HCT116 (cell line): ENCODE measurements around the gene DNLZ. TPM values are rescaled to one million over a fixed set of nuclear protein-coding genes. Genes with fewer than 3 reads are reported as not detected.

Experiments
- ATAC-seq: fragments of 200-7000 bp; cut with Tn5 transposase; 2 replicates; pipeline ENCODE4 v1.9.1; 2020; ENCODE audit warnings: mild to moderate bottlenecking, moderate library complexity
- BruUV-seq: library from RNA; stranded (reverse); fragments of 400-500 nt; replicated peaks from 2 replicates; lab custom pipeline; 2021; lab: Mats Ljungman, UMichigan
- CTCF ChIA-PET: fragments of 300-600 bp; sonication (Branson Sonifier 250); formaldehyde crosslinking; loops from one replicate; lab custom pipeline; 2021; ENCODE audit warnings: antibody characterized with exemption; lab: Charles Lee
- POLR2A ChIA-PET: fragments of 300-600, 350-600 bp; sonication (Branson Sonifier 250); formaldehyde crosslinking; loops from one replicate; lab custom pipeline; 2021; ENCODE audit warnings: antibody characterized with exemption; lab: Charles Lee
- RAD21 ChIA-PET, 2 experiments: fragments of 300-600 bp; sonication (Branson Sonifier 250); formaldehyde crosslinking; loops; one replicate each; lab custom pipeline; 2023; ENCODE audit warnings: low total read pairs in 2 of 2; ENCODE audit not compliant: uncharacterized antibody in 2 of 2, unreplicated experiment in 2 of 2, low non-redundant PET in 1 of 2; lab: Charles Lee
- DNase-seq: peaks from one replicate; pipeline ENCODE4 v3.0.0-alpha.2; 2010; ENCODE audit warnings: low read depth, low spot score
- H2AFZ ChIP-seq: fragments of 200-600 bp; shearing (Covaris generic), sonication (generic); 2 replicates; pipeline ENCODE4 v1.6.1; 2017; ENCODE audit warnings: low read depth, mixed run types, mixed read lengths, antibody characterized with exemption, low read length; ENCODE audit not compliant: poor library complexity, severe bottlenecking
- H3K27ac ChIP-seq: 2 replicates; pipeline ENCODE4 v1.5.1; 2012; ENCODE audit warnings: low read depth, low read length
- H3K27me3 ChIP-seq: fragments of 200-600 bp; sonication (generic); 2 replicates; pipeline ENCODE4 v1.6.1; 2016; ENCODE audit warnings: mixed run types, low read length, mixed read lengths; ENCODE audit not compliant: insufficient read depth
- H3K36me3 ChIP-seq, 2 experiments: fragments of 200-500 bp in 1 of 2; fragments of 200-600 bp in 1 of 2; sonication (Bioruptor generic) in 1 of 2; sonication (generic) in 1 of 2; 2 replicates each; pipeline versions ENCODE4 v1.5.1 to v1.6.1; 2014 to 2016; ENCODE audit warnings: low read length in 2 of 2, inconsistent platforms in 1 of 2, mixed read lengths in 1 of 2, mixed run types in 1 of 2; ENCODE audit not compliant: insufficient read depth in 2 of 2, control insufficient read depth in 1 of 2
- H3K4me1 ChIP-seq, 2 experiments: fragments of 200-600 bp in 1 of 2; sonication (generic) in 1 of 2; 2 replicates each; pipeline versions ENCODE4 v1.5.1 to v1.6.1; 2012 to 2017; ENCODE audit warnings: low read length in 2 of 2, inconsistent platforms in 1 of 2, mild to moderate bottlenecking in 1 of 2, mixed read lengths in 1 of 2, mixed run types in 1 of 2, moderate library complexity in 1 of 2; ENCODE audit not compliant: insufficient read depth in 2 of 2, control insufficient read depth in 1 of 2
- H3K4me2 ChIP-seq: fragments of 200-600 bp; sonication (generic); 2 replicates; pipeline ENCODE4 v1.6.1; 2017; ENCODE audit warnings: mixed run types, low read length, mixed read lengths
- H3K4me3 ChIP-seq, 2 experiments: fragments of 200-600 bp in 1 of 2; sonication (generic) in 1 of 2; replicated peaks in 1 of 2; 2 replicates each; pipeline ENCODE4 v1.5.1; 2011 to 2016; ENCODE audit warnings: low read length in 2 of 2, control low read depth in 1 of 2, low read depth in 1 of 2, mild to moderate bottlenecking in 1 of 2, mixed read lengths in 1 of 2, mixed run types in 1 of 2
- H3K79me2 ChIP-seq: fragments of 200-600 bp; sonication (generic); 2 replicates; pipeline ENCODE4 v1.6.1; 2017; ENCODE audit warnings: mild to moderate bottlenecking, mixed run types, low read length, moderate library complexity, mixed read lengths; ENCODE audit not compliant: insufficient read depth
- H3K9ac ChIP-seq: fragments of 200-600 bp; sonication (generic); 2 replicates; pipeline ENCODE4 v1.6.1; 2016; ENCODE audit warnings: low read length, mixed read lengths
- H3K9me2 ChIP-seq: fragments of 200-600 bp; sonication (generic), shearing (Covaris generic); 2 replicates; pipeline ENCODE4 v1.6.1; 2017; ENCODE audit warnings: mixed run types, mild to moderate bottlenecking, moderate library complexity; ENCODE audit not compliant: insufficient read depth
- H3K9me3 ChIP-seq, 2 experiments: fragments of 200-500 bp in 1 of 2; fragments of 200-600 bp in 1 of 2; sonication (Bioruptor generic) in 1 of 2; sonication (generic) in 1 of 2; 2 replicates each; pipeline ENCODE4 v1.6.1; 2014 to 2017; ENCODE audit warnings: low read length in 2 of 2, mixed read lengths in 2 of 2, inconsistent platforms in 1 of 2, low read depth in 1 of 2, mild to moderate bottlenecking in 1 of 2, mixed run types in 1 of 2, moderate library complexity in 1 of 2; ENCODE audit not compliant: control insufficient read depth in 1 of 2, insufficient read depth in 1 of 2
- H4K20me1 ChIP-seq: fragments of 200-600 bp; sonication (generic), shearing (Covaris generic); 2 replicates; pipeline ENCODE4 v1.6.1; 2017; ENCODE audit warnings: mixed run types, mild to moderate bottlenecking, moderate library complexity; ENCODE audit not compliant: insufficient read depth
- EZH2 ChIP-seq: fragments of 200-600 bp; sonication (generic); IDR thresholded peaks from 2 replicates; pipeline ENCODE4 v1.6.1; 2017; ENCODE audit warnings: antibody characterized with exemption, mixed run types
- EZH2phosphoT487 ChIP-seq: fragments of 200-600 bp; IDR thresholded peaks from 2 replicates; pipeline ENCODE4 v1.6.1; 2018; ENCODE audit warnings: antibody characterized with exemption, borderline replicate concordance
- JUND ChIP-seq: IDR thresholded peaks from 2 replicates; pipeline ENCODE4 v1.6.1; 2012
- MAX ChIP-seq: IDR thresholded peaks from 2 replicates; pipeline ENCODE4 v1.6.1; 2012
- POLR2A ChIP-seq: IDR thresholded peaks from 2 replicates; pipeline ENCODE4 v1.7.0; 2011; ENCODE audit warnings: borderline replicate concordance; ENCODE audit not compliant: insufficient read depth, insufficient read length; ENCODE audit errors: extremely low read depth
- SIN3A ChIP-seq: IDR thresholded peaks from 2 replicates; pipeline ENCODE4 v1.6.1; 2012; ENCODE audit warnings: low read depth
- TCF7L2 ChIP-seq: IDR thresholded peaks from 2 replicates; pipeline ENCODE4 v1.7.0; 2011; ENCODE audit warnings: borderline replicate concordance, inconsistent platforms; ENCODE audit not compliant: insufficient read depth, insufficient read length; ENCODE audit errors: extremely low read depth
- ZBTB33 ChIP-seq: IDR thresholded peaks from 2 replicates; pipeline ENCODE4 v1.6.1; 2011; ENCODE audit warnings: mild to moderate bottlenecking, low read length, moderate library complexity; ENCODE audit not compliant: insufficient replicate concordance; ENCODE audit errors: extremely low read depth
- ZFX ChIP-seq: fragments of 450-650 bp; IDR thresholded peaks from 2 replicates; pipeline ENCODE4 v1.6.1; 2017
- ZNF274 ChIP-seq: fragments of 200-500 bp; sonication (Bioruptor generic); IDR thresholded peaks from 2 replicates; pipeline ENCODE4 v1.6.1; 2014; ENCODE audit warnings: mild to moderate bottlenecking, low read depth, low read length, inconsistent platforms
- intact Hi-C: fragments of 100-400 bp; cut with micrococcal nuclease; formaldehyde crosslinking; loops from 2 replicates; pipeline ENCODE4 v1.10.0; 2022
- total RNA-seq: library from RNA; stranded (reverse); gene quantifications from one replicate; pipeline ENCODE4 v1.2.1, GENCODE V29; 2021; ENCODE audit not compliant: unreplicated experiment

DNLZ gene
- total RNA-seq, 1 experiment from 2014 or later, result 21.9 TPM

GRCh38 chr9:136353757-136354488 is 9.6 kb downstream of the DNLZ start:
- TF ChIP-seq JUND, result no peak
- TF ChIP-seq ZNF274, result no peak
- TF ChIP-seq EZH2phosphoT487, result no peak
- no peak for TF ChIP-seq SIN3A
- TF ChIP-seq ZFX, result no peak
- TF ChIP-seq TCF7L2, result no peak
- TF ChIP-seq MAX, result no peak
- no peak for TF ChIP-seq POLR2A
- TF ChIP-seq EZH2, result no peak
- no peak for TF ChIP-seq ZBTB33
- CTCF ChIA-PET, result interaction anchor here (1.6 kb wide), 1 partner anchor 8 kb away, joined by 5 read pairs; no protein-coding TSS in a partner anchor
- H4K20me1 ChIP-seq, result no peaks in the 10 kb centered on the region

More at GRCh38 chr9:136353757-136354488, 9.6 kb downstream of the DNLZ start:
- intact Hi-C loops, result no loop called here
- RAD21 ChIA-PET, result no interaction called here
- no peak overlapping the region for H3K4me3 ChIP-seq
- no peak overlapping the region for H2AFZ ChIP-seq
- H3K9ac ChIP-seq, result no peak overlapping the region
- no TSS peak for BruUV-seq
- POLR2A ChIA-PET, result interaction anchor here (1.0 to 1.3 kb wide), 2 partner anchors 8 to 9 kb away, joined by 4 to 5 read pairs; partner anchors contain the start of gene DNLZ
- no peaks in the 10 kb centered on the region for H3K9me3 ChIP-seq
- peaks cover 9 to 22% of the 10 kb centered on the region in 2 experiments; a peak in 3 of 4 replicates for H3K4me1 ChIP-seq
- H3K36me3 ChIP-seq, result no peaks in the 10 kb centered on the region; a peak in 1 of 4 replicates
- 0 out of 2 replicates have a peak, but pooled peaks have one; percentile 1 for ATAC-seq
- H3K27ac ChIP-seq, result peak overlapping the region; percentile 49; the same call in 1 of the 2 replicates
- H3K4me2 ChIP-seq, result peak overlapping the region; percentile 65; the same call in 1 of the 2 replicates
- no peaks in the 10 kb centered on the region for H3K27me3 ChIP-seq
- DNase-seq, result no peak
- no peaks in the 10 kb centered on the region for H3K79me2 ChIP-seq
- no peaks in the 10 kb centered on the region for H3K9me2 ChIP-seq
